Muscle layer of colon (tissue), 2 donors: ENCODE data around the gene MRS2.
"Not testable (repeated sequence)": the region's sequence is repeated elsewhere in the genome, so short reads cannot be mapped to it uniquely, and the experiment has no call there.

ENCODE experiments used
- H3K27ac ChIP-seq: one replicate; pipeline ENCODE4 v1.7.0; 2013; ENCODE audit warnings: low read depth, mild to moderate bottlenecking, low read length, moderate library complexity
- H3K27me3 ChIP-seq, 2 donors: one replicate each; pipeline ENCODE4 v1.7.0; 2013; ENCODE audit warnings: low read length in 2 of 2, mild to moderate bottlenecking in 2 of 2; ENCODE audit not compliant: insufficient read depth in 2 of 2, control insufficient read depth in 1 of 2
- H3K36me3 ChIP-seq: one replicate; pipeline ENCODE4 v1.7.0; 2013; ENCODE audit warnings: mild to moderate bottlenecking, low read length; ENCODE audit not compliant: insufficient read depth
- H3K4me1 ChIP-seq: one replicate; pipeline ENCODE4 v1.7.0; 2013; ENCODE audit warnings: mild to moderate bottlenecking, low read length; ENCODE audit not compliant: insufficient read depth
- H3K4me3 ChIP-seq, 2 donors: one replicate each; pipeline ENCODE4 v1.7.0; 2013; ENCODE audit warnings: low read length in 2 of 2, low read depth in 1 of 2, mild to moderate bottlenecking in 1 of 2, moderate library complexity in 1 of 2
- H3K9ac ChIP-seq: one replicate; pipeline ENCODE4 v1.7.0; 2013; ENCODE audit warnings: low read length
- H3K9me3 ChIP-seq: one replicate; pipeline ENCODE4 v1.7.0; 2013; ENCODE audit warnings: mild to moderate bottlenecking, low read length
- donor health status: abdominal sarcoma.
- donor health status: Adenocarcinoma of cecum.

The MRS2 gene

GRCh38 chr6:24394061-24394779, 8.5 kb upstream of the MRS2 start:
- H3K4me1 ChIP-seq = no peaks in the 10 kb centered on the region
- no peaks in the 10 kb centered on the region for H3K27me3 ChIP-seq
- no peak overlapping the region for H3K9ac ChIP-seq
- H3K36me3 ChIP-seq = no peaks in the 10 kb centered on the region
- H3K27ac ChIP-seq = no peak overlapping the region
- H3K9me3 ChIP-seq = no peaks in the 10 kb centered on the region
- no peak overlapping the region for H3K4me3 ChIP-seq

GRCh38 chr6:24394780-24395437, 7.8 kb upstream of the MRS2 start:
- Histone ChIP-seq H3K27me3 (no peaks in the 10 kb centered on the region), H3K27ac (no peak overlapping the region), H3K9ac (no peak overlapping the region), H3K4me3 (no peak overlapping the region), H3K9me3 (no peaks in the 10 kb centered on the region), H3K36me3 (no peaks in the 10 kb centered on the region), H3K4me1 (no peaks in the 10 kb centered on the region)

GRCh38 chr6:24396824-24397223, 5.9 kb upstream of the MRS2 start:
- no peak overlapping the region for H3K9ac ChIP-seq
- H3K27me3 ChIP-seq = no peaks in the 10 kb centered on the region
- no peak overlapping the region for H3K4me3 ChIP-seq
- H3K4me1 ChIP-seq = no peaks in the 10 kb centered on the region
- no peak overlapping the region for H3K27ac ChIP-seq
- no peaks in the 10 kb centered on the region for H3K36me3 ChIP-seq
- no peaks in the 10 kb centered on the region for H3K9me3 ChIP-seq

GRCh38 chr6:24397631-24398030, 5.1 kb upstream of the MRS2 start:
- Histone ChIP-seq H3K9ac (no peak overlapping the region), H3K27ac (no peak overlapping the region), H3K27me3 (no peaks in the 10 kb centered on the region)

DNA sequence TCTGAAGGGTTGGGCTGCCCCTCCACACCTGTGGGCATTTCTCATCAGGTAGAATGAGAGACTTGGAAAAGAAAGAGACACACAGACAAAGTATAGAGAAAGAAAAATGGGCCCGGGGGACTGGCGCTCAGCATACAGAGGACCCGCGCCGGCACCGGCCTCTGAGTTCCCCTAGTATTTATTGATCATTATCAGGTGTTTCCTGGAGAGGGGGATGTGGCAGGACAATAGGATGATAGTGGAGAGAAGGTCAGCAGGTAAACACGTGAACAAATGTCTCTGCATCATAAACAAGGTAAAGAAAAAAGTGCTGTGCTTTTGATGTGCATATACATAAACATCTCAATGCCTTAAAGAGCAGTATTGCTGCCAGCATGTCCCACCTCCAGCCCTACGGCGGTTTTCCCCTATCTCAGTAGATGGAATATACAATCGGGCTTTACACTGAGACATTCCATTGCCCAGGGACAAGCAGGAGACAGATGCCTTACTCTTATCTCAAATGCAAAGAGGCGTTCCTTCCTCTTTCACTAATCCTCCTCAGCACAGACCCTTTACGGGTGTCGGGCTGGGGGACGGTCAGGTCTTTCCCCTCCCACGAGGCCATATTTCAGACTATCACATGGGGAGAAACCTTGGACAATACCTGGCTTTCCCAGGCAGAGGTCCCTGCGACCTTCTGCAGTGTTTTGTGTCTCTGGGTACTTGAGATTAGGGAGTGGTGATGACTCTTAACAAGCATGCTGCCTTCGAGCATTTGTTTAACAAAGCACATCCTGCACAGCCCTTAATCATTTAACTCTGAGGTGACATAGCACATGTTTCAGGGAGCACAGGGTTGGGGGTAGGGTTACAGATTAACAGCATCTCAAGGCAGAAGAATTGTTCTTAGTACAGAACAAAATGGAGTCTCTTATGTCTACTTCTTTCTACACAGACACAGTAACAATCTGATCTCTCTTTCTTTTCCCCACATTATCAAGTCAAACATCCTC, 2.4 kb upstream of the MRS2 start:
- peaks cover 13% of the 10 kb centered on the region for H3K4me1 ChIP-seq
- H3K9me3 ChIP-seq, H3K27me3 ChIP-seq, H3K4me3 ChIP-seq, H3K9ac ChIP-seq, H3K36me3 ChIP-seq, H3K27ac ChIP-seq: not testable (repeated sequence)

More at GRCh38 chr6:24397631-24398030, 5.1 kb upstream of the MRS2 start:
- Histone ChIP-seq H3K4me1 (peaks cover 6% of the 10 kb centered on the region), H3K36me3 (no peaks in the 10 kb centered on the region), H3K4me3 (no peak overlapping the region), H3K9me3 (no peaks in the 10 kb centered on the region)

GRCh38 chr6:24401458-24401857, 1.3 kb upstream of the MRS2 start:
- Histone ChIP-seq H3K36me3 (peaks cover 6% of the 10 kb centered on the region), H3K27me3 (no peaks in the 10 kb centered on the region), H3K9me3 (no peaks in the 10 kb centered on the region), H3K9ac (no peak overlapping the region), H3K4me1 (peaks cover 13% of the 10 kb centered on the region), H3K4me3 (no peak overlapping the region), H3K27ac (no peak overlapping the region)

DNA sequence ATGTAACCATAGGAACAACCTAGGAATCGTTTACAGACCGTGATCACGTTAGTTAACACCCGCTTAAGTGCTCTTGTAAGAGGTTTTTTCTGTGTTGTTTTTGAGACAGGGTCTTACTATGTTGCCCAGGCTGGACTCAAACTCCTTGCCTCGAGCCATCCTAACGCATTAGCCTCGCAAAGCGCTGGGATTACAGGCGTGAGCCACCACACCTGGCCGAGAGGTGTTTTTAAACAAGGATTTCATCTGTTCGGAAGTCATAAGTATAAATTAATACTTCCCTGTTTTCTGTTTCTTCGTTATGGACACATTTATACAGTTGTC, 727 bp downstream of the MRS2 start:
- H3K27ac ChIP-seq = peak overlapping the region; percentile 72
- peak overlapping the region; percentile 83 to 88 for H3K4me3 ChIP-seq
- peak overlapping the region; percentile 83 for H3K9ac ChIP-seq
- H3K36me3 ChIP-seq = peaks cover 11% of the 10 kb centered on the region
- peaks cover 13% of the 10 kb centered on the region for H3K4me1 ChIP-seq
- no peaks in the 10 kb centered on the region for H3K27me3 ChIP-seq
- H3K9me3 ChIP-seq = no peaks in the 10 kb centered on the region

- H3K36me3 ChIP-seq = peaks cover 11% of the 10 kb centered on the region
These were observed 2.5 kb downstream of the MRS2 start for GRCh38 chr6:24405262-24405661.

GRCh38 chr6:24408719-24409410, 6.1 kb downstream of the MRS2 start:
- H3K36me3 ChIP-seq = peaks cover 27% of the 10 kb centered on the region

More at GRCh38 chr6:24405262-24405661, 2.5 kb downstream of the MRS2 start:
- no peaks in the 10 kb centered on the region for H3K27me3 ChIP-seq
- no peak overlapping the region for H3K27ac ChIP-seq
- H3K4me1 ChIP-seq = peaks cover 13% of the 10 kb centered on the region
- H3K4me3 ChIP-seq = no peak overlapping the region
- H3K9me3 ChIP-seq = no peaks in the 10 kb centered on the region
- H3K9ac ChIP-seq = no peak overlapping the region

DNA sequence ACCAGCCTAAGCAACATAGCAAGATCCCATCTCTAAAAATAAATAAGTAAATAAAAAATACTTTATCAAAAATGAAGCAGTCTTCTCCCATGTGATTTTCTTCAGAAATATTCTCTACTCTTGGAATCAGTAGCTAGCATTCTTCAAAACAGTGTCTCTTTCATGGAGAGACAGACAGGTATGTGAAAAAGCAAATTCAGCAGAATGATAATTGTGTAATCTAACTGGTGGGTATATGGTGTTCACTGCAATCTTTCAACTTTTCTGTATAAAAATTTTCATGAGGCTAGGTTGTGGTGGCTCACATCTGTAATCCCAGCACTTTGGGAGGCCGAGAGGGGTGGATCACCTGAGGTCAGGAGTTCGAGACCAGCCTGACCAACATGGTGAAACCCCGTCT, 7.9 kb downstream of the MRS2 start:
- H3K4me1 ChIP-seq = no peaks in the 10 kb centered on the region
- H3K36me3 ChIP-seq = peaks cover 33% of the 10 kb centered on the region
- no peak overlapping the region for H3K4me3 ChIP-seq
- no peak overlapping the region for H3K9ac ChIP-seq
- no peaks in the 10 kb centered on the region for H3K27me3 ChIP-seq
- no peak overlapping the region for H3K27ac ChIP-seq
- no peaks in the 10 kb centered on the region for H3K9me3 ChIP-seq

More at GRCh38 chr6:24408719-24409410, 6.1 kb downstream of the MRS2 start:
- H3K4me1 ChIP-seq = peaks cover 2% of the 10 kb centered on the region
- no peaks in the 10 kb centered on the region for H3K9me3 ChIP-seq
- no peak overlapping the region for H3K9ac ChIP-seq
- no peak overlapping the region for H3K4me3 ChIP-seq
- no peak overlapping the region for H3K27ac ChIP-seq
- no peaks in the 10 kb centered on the region for H3K27me3 ChIP-seq

DNA sequence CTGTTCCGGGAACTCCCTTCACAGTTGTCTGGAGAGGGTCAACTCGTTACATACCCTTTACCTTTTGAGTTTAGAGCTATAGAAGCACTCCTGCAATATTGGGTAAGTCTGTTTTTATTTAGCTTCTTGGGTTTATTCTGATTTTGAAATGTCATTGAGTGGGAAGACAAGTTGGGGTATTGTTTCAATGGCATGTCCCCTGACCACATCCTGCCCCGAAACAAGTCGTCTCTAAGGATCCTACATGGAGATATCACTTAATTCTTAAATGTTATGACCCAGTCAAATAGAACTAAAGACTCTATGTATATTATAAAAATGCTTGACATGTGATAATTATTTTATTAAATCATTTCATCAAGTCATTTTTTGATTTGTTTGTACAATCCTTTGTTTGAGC, 9.6 kb downstream of the MRS2 start:
- Histone ChIP-seq H3K36me3 (peaks cover 46% of the 10 kb centered on the region), H3K27me3 (no peaks in the 10 kb centered on the region), H3K4me1 (no peaks in the 10 kb centered on the region), H3K27ac (no peak overlapping the region), H3K4me3 (no peak overlapping the region), H3K9ac (no peak overlapping the region), H3K9me3 (no peaks in the 10 kb centered on the region)
